Measurements from ENCODE around the gene THSD7B. TPM values are rescaled to one million over a fixed set of nuclear protein-coding genes. Genes with fewer than 3 reads are reported as not detected.
"Not testable (repeated sequence)": the region's sequence is repeated elsewhere in the genome, so short reads cannot be mapped to it uniquely, and the experiment has no call there.

Gene THSD7B
- polyA plus RNA-seq, 1 donor: 5.4 TPM

- DNase-seq: no peak
Observed at GRCh38 chr2:137525132-137525531, 759.8 kb downstream of the THSD7B start.

- no peak for DNase-seq
Observed at GRCh38 chr2:137525641-137526190, 760.4 kb downstream of the THSD7B start.

GRCh38 chr2:137535897-137536296, 770.6 kb downstream of the THSD7B start:
- DNase-seq: no peak

GRCh38 chr2:137539336-137539735, 774.0 kb downstream of the THSD7B start:
- DNase-seq: no peak

DNA sequence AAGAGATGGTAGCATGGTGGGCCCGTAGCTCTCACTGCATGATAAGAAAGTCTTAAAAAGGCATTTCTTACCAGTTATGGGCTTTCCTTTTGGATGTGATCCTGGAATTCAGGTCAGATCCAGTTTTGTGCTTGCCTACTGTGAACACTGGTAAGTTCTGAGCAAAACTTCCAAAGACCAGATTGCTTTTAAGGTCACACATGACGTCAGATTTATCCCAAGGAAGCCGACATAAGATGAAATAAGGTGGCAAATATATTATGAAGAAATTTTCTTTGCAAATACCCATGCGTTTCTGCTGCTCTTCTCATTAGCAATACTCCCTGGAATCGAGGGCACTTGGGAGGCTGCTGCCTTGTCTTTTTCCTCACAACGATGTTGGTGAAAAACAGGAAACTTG, 782.5 kb downstream of the THSD7B start:
- no peak for DNase-seq

DNA sequence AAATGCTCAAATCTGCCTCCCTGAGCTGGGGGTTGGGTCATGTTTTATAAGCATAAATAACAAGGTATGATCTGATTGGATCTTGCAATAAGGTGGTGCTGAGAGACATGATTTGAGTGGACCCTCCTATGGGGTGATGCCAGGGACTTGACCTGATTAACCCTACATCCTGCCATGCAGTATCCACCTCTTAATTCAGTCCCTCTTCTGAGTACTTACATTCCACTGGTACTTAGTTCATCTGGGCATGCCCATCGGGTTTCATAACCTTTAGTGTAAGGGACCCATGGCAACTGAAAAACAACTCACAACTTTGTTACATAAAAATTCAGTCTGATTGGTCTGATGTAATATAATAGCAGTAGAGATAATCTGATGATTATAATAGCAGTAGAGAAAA, 801.0 kb downstream of the THSD7B start:
- DNase-seq: no peak

DNA sequence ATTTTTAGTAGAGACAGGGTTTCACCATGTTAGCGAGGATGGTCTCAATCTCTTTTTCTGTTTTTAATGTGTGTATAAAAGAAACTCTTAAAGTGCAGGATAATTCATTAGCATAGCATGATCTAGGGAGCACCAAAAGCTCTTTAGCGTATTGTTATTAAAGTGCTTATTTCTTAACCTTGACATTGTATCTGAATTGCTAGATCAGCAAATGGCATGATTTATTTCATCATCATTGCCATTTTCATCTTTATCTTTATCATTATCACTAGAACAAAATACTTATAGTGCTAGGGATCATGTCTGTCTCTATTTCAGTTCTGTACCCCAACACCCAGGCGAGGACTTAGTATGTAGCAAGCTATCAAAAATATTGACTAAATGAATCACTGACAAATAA, 805.1 kb downstream of the THSD7B start:
- DNase-seq: no peak

GRCh38 chr2:137587834-137588233, 822.5 kb downstream of the THSD7B start:
- DNase-seq: not testable (repeated sequence)

DNA sequence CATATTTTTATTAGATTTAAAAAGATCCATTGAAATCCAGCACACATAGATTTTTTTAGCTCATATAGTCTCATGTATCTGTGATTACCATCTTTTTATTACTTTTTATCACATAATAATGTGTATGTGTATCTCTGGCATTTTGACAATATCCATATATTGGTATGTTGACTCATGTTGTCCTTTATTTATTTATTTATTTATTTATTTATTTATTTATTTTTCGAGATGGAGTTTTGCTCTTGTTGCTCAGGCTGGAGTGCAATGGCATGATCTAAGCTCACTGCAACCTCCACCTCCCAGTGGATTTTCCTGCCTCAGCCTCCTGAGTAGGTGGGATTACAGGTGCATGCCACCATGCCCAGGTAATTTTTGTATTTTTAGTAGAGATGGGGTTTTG, 823.2 kb downstream of the THSD7B start:
- DNase-seq: not testable (repeated sequence)

DNA sequence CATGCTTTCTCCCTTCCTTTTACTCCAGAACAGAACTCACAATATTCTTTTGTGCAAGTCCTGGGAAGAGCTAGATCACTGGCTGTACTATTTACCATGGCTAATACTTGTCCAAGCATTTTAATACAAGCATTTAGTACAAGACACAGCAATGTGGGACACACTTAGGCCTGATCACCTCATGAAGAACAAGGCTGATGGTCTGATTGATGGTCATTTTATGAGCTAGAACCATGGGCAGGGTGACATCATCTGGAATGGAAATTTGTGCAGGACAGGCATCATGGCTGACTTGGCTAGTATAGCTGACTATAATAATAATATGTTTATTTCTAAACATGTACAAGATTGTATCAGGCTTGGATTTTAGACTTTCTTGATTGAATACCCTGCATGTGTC, 824.8 kb downstream of the THSD7B start:
- no peak for DNase-seq

- DNase-seq: no peak
Observed at GRCh38 chr2:137607722-137608318, 842.5 kb downstream of the THSD7B start.

- DNase-seq: no peak
Observed at GRCh38 chr2:137638932-137639331, 873.6 kb downstream of the THSD7B start.

DNA sequence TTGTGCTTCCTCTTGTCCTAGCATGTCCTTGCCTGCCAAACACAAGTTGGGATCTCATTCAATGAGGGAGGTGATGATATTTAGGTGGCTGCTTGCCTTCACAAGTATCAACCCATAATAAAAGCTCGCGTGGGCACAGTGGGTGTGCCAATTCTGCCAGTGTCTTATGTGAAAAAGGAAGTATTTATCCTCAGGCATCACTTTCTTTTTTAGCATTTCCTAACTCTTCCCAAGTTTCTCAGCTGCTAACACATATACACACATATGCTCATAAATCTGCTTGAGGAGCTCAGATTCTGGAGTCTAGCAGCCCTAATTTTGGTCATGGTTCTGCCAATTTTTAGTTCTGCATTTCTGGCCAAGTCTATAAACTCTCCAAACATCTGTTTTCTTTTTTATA, 879.4 kb downstream of the THSD7B start:
- no peak for DNase-seq

DNA sequence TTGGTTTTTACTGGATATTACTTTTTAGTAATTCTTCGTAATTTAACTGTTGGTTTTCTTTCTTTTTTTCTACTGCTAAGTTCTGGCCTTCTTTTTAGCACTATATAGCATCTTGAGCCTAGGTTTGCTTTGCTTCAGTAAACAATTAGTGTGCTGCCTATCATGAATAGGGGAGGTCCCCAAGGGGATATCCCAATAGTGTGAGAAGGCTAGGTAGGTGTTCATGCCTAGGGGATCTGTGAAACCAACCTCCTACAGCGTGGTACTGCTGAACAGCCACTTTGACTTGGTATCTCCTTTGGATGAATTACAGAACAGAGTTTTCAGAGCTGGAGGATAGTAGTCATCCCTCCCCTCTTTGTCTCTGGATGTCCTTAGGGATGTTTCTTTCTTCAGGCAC, 888.7 kb downstream of the THSD7B start:
- DNase-seq: no peak

DNA sequence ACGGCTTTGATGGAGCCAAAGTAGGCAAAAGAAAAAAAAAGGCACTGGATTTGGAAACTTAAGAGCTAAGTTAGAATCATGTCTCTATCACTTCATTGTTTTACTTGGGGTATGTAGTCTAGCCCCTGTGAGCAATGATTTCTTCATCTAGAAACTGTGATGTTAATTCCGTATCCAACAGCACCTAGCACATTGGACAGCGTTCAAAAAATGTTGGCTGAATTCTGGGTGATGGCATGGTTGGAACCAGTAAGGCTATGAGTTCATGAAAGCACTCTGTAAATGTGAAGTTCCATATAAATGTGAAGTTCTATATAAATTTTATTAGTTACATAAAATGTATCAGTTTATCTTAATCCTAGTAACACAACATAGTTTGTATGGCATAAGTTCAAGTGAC, 890.5 kb downstream of the THSD7B start:
- DNase-seq: no peak

- no peak for DNase-seq
Observed at GRCh38 chr2:137658433-137658832, 893.1 kb downstream of the THSD7B start.

- peak; percentile 3 for DNase-seq
Observed at GRCh38 chr2:137659616-137660015, 894.3 kb downstream of the THSD7B start.

GRCh38 chr2:137670111-137670510, 904.8 kb downstream of the THSD7B start:
- no peak for DNase-seq

- no peak for DNase-seq
Observed at GRCh38 chr2:137672989-137673552, 907.7 kb downstream of the THSD7B start.

GRCh38 chr2:137674991-137675390, 909.6 kb downstream of the THSD7B start:
- no peak for DNase-seq

DNA sequence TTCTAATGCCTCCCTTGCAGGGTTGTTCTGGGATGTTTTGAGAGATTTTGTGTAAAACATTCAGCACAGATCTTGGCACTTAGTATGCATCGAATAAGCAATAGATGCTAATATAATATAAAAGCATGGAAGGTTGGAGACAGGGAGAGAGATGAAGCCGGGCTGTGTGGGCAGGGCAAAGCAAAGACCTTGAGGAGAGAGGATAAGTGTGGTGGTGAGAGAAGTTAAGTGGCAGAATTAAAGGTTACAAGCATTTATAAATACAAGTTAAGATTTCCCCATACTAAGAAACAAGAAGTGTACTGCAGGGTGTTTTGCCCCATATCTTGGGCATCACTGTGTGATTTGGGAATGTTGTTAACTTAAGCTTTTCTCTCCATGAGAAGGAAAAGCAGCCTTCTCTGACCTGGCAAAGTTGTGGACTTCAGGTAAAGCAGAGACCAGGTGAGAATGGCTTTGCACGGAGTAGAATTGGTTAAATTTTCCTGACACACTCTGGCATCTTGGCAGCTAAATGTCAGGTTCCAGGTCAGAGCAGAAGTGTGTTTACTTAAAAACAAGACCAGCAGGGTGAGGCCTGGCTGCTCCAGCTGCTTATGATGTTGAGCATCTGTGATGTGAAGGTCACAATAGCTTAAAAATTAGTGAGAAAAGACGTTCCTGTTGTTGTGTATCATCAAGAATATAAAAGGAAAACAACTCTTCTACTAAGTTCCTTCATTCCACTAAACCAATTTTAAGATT, 910.4 kb downstream of the THSD7B start:
- DNase-seq: no peak

DNA sequence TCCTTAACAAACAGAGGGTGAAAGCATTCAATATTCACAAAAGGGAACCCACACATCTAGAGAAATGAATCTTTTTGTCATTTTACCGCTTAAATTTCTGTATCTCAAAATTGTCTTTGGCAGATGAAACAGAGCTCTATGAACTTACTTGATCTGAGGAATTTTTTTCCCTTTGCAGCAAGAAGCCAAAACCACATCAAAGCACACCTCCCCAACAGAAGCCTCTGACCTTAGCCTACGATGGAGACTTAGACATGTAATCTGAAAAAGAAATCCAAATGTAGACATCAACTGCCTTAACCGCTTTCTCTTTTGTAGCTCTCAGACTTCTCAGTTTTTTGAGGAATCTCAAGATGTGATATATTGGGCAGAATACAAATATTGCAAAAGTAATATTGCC, 911.0 kb downstream of the THSD7B start:
- DNase-seq: no peak

DNA sequence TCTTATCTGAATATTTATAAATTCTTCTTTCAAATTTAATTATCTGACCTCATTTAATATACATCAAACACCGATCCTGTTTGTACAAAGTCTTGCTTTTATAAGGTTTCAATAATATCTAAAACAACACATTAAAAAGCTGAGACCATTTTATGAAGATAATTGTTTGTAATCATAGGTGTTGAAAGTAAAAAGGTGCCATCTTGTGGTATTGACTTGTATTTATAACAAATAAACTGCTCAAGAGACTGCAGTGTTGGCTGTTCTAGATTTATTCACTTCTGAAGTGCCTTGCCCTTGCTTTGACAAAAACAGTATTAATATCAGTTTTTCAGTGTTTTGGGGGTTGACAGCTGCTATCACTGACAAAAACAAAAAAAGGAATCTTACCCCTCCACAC, 912.1 kb downstream of the THSD7B start:
- DNase-seq: no peak

Data from left kidney (tissue), 2 donors.